GM21515 (cell line): ENCODE measurements around the gene BHLHA9.
A peak's percentile ranks its signal among the peaks of the same experiment; 100 is the strongest.
"Not testable (repeated sequence)": the region's sequence is repeated elsewhere in the genome, so short reads cannot be mapped to it uniquely, and the experiment has no call there.

Experiments used
- ATAC-seq: cut with Tn5 transposase; IDR thresholded peaks from one replicate; pipeline ENCODE4 v1.9.1; 2021; ENCODE audit not compliant: unreplicated experiment

The BHLHA9 gene

DNA sequence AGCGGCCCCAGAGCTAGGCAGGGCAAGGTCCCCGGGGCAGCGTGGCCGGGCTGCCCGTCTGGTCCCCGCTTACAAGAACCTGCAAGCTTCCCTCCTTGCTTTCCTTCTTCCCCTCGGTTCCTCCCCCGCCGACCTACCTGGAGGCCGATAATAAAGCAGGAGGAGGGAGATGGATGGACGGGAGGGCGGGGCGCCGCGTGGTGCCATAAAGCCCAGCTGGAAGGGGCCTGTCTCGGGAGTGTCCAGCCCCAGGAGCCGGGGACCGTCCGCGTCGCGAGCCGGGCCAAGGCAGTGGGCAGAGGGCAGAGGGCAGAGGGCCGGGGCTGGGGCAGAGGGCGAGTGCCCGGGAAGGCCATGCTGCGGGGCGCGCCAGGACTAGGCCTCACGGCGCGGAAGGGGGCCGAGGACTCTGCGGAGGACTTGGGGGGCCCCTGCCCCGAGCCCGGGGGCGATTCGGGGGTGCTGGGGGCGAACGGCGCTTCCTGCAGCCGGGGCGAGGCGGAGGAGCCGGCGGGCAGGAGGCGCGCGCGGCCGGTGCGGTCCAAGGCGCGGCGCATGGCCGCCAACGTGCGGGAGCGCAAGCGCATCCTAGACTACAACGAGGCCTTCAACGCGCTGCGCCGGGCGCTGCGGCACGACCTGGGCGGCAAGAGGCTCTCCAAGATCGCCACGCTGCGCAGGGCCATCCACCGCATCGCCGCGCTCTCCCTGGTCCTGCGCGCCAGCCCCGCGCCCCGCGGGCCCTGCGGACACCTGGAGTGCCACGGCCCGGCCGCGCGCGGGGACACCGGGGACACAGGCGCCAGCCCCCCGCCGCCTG is at the start of gene BHLHA9:
TSS of gene BHLHA9 (plus strand) at position 235 of the 820 bp plus-strand sequence. CDS start at position 355, 120 bp downstream.
- ATAC-seq, result no peak

DNA sequence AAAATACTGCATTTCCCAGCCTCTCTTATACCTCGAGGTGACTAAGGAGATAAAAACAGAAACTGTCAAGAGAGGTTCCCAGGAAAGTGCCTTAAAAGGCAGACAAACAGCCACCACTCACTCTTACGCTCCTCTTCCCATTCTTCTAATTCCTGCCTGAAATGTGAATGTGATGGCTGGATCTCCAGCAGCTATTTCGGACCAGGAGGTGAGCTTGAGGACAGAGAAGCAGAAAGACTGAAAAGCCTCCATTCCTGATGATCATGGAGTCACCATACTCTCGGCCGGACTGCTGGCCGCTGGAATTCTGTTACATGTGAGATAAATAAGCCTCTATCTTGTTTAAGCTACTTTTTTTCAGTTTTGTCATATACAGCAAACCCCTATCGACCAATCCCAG is 49.0 kb upstream of the BHLHA9 start:
- no peak for ATAC-seq

DNA sequence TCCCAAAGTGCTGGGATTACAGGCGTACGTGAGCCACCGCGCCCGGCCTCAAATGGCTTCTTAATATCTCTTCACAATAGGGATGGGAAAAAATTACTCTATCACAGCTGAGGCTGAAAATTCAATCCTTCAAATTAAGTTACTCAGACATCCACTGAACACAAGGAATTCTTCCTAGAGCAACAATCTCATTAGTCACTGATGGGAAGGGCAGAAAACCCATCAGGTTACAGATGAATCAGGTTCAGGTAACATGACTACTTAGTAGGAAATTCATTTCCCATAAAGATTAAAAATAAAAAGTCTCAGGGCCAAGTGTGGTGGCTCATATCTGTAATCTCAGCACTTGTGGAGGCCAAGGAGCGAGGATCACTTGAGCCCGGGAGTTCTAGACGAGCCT is 47.9 kb upstream of the BHLHA9 start:
- ATAC-seq, result no peak

DNA sequence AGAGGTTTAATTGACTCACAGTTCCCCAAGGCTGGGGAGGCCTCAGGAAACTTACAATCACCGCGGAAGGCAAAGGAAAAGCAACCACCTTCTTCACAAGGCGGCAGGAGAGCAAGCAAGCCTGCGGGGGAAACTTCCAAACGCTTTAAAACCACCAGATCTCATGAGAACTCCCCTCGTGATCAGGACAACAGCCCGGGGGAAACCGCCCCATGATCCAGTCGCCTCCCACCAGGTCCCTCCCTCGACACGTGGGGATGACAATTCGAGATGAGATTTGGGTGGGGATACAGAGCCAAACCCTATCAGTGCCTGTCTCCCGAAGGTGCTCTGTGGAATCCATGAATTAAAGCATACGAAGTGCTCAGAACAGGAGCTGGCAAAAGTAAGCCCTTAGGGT is 46.6 kb upstream of the BHLHA9 start:
- no peak for ATAC-seq

DNA sequence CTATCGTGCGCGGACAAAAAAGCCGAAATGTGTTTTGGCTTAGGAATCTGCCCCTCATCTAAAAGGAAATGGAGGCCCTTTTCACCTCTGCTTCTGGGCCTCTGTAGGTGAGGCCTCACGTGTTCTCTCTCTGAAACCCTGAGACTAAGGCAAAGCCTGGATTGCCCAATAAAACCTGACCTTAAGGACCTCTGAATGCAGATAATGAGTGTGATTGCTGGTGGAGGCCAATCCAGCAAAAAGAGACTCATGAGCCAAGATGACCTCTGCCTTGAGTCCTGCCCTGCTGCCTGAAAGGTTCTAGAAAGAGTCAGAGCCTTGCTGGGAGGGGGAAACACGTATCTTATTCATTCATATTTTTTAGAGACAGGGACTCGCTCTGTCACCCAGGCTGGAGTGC is 45.9 kb upstream of the BHLHA9 start:
- no peak for ATAC-seq

DNA sequence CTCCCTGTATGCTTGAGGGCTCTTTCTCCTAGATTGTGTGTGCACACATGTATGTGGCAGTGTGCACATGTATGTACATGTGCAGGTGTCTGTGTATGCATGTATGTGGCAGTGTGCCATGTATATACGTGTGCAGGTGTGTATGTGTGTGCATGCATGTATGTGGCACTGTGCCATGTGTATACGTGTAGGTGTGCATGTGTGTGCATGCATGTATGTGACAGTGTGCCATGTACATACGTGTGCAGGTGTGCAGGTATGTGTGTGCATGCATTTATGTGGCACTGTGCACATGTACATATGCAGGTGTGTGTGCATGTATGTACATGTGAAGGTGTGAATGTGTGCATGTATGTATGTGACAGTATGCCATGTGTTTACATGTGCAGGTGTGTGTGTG is 43.9 kb upstream of the BHLHA9 start:
- no peak for ATAC-seq

DNA sequence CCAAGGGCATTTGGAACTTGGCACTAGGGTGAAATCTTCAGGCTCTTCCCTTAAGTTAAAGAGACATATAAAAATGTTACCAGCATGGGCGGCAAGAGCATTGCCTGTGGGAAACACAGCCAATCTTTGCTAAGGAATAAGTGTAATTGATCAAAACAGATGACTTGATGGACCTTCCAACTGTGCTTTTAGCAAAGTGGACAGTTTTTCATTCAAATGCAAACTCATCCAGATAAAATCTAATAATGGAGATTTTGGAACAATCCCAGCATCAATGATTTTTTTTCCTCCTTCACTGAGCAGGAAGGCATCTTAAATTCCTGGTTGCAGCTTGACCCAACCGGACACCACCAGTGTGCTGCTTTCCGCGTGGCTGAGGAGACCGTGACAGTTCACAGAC is 42.9 kb upstream of the BHLHA9 start:
- no peak for ATAC-seq

DNA sequence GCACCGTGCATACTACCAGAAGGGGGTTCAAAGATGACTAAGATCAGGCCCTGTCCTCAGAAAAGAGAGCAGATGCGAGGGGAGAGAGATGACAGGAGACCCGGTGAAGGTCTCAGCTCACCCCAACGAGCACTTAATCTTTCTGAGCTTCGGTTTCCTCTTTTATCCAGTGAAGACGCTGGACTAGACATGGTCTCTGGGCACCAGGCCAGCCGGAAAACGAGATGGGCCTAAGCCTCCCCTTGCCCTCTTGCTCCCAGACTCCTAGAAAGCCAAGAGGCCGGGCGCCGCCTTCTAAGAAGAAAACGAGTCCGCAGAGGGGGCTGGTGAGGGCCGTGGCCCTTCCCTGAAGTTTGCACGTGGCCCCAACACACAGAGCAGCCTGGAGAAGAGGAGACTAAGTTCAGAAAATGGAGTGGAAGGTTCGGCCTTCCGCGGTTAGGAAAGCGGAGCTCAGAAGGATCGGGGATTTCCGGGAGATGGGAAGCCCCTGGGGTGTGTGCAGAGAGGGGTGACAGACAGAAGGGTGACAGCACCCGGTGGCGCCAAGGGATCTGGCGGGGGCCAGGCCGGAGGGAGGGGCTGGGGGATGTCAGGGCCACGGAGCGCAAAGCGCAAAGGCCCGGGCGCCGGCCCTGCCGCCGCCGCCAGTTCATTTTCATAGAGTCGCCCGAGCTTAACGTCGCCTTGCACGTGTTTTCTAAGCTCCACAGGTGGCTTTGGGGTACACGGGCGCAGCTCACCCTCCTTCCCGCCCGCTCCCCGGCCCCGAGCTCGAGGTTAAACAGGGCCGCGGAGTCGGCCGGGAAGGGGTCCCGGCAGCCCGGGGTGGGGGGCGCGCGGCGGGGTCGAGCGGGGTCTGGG is 42.1 kb upstream of the BHLHA9 start:
- ATAC-seq, result peak; percentile 33

DNA sequence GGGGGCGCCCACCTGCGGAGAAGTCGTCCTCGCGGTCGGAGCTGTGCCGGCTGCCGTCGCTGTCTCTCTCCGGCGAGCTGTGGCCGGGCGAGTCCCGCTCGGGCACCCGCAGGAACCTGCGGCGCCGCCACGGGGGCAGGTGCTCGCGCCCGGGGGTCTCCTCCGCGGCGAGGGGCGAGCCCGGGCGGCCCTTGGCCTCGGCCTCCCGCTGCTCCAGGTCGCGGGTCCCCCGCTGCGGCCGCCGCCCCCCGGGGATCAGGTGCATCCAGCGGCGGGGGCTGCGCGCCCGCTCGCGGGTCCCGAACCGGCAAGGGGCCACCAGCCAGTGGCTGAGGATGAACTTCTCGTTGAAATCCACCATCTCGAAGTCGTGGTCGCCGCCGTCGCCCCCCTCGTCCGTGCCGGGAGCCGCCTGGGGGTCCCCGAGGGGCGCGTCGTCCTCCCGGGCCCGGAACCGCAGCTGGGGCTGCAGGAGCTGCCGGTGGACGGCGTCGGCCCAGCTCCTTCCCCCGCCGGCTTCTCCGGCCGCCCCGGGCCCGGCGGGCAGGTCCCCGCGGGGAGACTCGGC is 41.4 kb upstream of the BHLHA9 start:
- peak; percentile 30 for ATAC-seq

DNA sequence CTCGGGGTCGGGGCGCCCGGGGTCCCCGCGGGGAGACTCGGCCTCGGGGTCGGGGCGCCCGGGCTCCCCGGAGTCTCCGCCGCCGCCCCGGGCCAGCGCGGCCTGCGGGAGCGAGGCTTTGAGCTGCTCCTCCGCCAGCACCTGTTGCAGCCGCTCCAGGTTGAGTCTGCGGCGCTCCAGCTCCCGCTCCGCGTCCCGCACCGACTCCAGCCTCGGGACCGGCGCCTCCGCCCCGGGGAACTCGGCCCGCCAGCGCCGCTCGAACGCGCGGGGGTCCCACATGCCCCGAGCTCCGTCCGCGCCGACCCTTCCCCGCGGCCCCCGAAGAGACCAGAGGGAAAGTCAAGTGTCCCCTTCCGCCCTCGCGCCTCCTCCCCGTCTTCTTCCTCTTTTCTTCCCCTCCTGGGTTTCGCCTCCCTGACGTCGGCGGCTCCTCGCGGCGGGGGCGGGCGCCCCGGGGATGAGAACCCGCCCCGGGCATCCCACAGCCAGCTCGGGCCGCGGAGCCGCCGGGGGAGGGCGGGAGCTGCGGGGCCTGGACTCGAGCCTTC is 40.8 kb upstream of the BHLHA9 start:
- peak; percentile 59 for ATAC-seq

DNA sequence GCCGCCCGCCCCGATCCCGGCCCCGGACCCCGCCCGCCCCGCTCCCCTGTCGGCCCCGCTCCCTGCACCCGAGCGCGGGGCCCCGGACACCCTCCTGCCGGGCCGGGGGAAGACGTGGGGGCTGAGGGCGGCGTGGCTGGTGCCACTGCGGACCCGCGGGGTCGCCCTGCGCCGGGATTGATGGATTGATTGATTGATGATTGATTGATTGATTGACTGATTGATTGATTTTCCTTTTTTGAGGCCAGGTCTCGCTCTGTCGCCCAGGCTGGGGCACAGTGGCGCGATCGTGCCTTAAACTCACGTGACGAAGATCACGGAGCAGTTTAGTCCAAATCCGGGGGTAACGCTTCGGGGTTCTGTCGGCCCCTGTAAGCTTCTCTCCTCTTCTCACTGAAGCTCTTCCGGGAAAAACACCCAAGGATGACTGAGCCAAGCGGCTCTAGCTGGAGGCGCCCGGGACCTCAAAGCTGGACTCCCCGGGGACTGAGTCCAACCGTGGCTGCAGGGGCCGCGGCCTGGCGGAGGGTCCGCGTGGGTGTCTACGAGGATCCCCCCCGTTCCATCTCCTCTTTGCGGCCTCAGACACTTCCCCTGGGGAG is 40.2 kb upstream of the BHLHA9 start:
- no peak for ATAC-seq

DNA sequence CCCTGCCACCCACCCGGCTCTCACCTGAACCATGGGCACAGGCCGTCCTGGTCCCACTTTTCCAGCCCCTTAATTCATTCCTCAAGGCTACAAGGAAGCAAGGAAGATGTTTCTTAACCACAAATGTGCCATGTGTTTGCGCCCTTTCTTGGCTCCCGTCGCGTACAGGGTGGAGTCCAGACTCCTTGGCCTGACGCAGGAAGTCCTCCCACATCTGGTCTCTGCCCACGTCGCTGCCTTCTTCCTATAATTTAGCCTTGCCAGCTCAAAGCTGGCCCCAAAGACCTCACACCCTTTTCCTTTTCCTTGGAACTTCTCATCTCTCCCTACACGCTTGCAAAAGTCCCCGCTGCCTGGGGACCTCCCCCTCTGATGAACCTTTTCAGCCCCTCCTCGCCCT is 38.8 kb upstream of the BHLHA9 start:
- ATAC-seq, result no peak

DNA sequence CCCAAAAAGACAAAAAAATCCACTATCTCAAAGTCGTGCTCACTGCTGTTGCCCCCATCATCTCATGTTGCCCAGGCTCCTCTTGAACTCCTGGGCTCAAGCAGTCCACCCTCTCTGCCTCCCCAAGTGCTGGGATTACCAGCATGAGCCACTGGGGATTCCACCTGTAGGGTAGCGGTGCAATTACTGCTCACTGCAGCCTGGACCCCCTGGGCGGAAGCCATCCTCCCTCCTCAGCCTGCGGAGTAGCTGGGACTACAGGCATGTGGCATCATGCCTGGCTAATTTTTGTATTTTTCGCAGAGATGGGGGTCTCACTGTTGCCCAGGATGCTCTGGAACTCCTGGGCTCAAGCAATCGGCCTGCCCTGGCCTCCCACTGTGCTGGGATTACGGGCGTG is 37.9 kb upstream of the BHLHA9 start:
- no peak for ATAC-seq

DNA sequence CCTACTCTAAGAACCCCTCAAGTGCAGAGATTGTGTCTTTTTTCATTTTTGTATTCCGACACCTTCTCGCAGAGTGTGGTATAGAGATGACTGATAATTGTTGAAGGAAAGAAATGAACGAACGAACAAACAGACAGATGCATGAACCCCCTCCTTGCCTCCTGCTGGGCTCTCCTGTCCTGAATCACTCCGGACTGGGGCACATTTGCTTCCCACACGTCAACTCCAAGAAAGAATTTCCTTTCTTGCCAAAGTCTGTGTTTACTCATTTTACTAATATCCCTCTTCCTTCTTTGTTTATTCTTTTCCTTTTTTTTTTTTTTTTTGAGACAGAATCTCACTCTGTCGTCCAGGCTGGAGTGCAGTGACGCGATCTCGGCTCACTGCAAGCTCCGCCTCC is 37.5 kb upstream of the BHLHA9 start:
- no peak for ATAC-seq

DNA sequence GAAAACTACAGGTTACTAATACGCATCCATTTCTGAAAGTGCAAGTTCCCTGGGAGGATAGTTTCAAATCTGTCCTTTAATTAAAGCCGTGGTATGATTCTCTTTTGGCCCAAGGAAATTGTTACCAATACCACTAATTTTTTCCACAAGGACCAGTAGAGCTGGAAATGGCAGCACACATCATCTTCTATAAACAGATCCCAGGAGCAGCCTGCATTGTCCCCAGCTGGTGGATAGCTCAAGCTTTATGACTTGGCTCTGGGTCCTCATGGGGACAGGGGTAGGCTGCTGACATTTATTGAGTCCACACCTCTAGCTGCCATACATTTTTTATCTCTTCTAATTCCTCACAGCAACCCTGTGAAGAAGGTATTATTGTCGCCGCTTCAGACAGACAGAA is 35.8 kb upstream of the BHLHA9 start:
- ATAC-seq, result no peak

DNA sequence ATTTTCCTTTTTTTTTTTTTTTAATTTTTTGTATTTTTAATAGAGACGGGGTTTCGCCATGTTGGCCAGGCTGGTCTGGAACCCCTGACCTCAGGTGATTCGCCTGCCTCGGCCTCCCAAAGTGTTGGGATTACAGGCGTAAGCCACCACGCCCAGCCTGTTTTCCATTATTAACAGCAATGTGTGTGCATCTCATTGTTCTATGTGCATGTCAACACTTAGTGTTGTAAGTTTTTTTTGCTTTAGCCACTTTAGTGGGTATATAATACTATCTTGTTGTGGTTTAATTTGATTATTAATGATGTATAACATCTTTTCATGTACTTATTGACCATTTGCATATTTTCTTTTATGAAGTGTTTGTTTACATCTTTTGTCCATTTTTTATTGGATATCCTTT is 32.8 kb upstream of the BHLHA9 start:
- ATAC-seq, result no peak

DNA sequence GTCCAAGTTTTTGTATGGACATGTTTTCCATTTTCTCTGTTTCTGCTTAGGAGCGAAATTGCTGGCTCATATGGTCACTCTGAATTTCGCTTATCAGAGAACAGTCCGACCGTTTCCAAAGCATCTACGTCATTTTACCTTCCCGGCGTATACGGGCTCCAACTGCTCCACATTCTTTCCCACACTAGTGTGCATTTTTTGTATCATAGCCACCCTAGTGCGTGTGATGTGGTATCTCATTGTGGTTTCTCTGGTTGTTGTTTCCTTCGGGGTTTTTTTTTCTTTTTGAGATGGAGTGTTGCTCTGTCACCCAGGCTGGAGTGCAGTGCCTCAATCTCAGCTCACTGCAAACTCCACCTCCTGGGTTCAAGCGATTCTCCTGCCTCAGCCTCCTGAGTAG is 31.0 kb upstream of the BHLHA9 start:
- ATAC-seq, result no peak

DNA sequence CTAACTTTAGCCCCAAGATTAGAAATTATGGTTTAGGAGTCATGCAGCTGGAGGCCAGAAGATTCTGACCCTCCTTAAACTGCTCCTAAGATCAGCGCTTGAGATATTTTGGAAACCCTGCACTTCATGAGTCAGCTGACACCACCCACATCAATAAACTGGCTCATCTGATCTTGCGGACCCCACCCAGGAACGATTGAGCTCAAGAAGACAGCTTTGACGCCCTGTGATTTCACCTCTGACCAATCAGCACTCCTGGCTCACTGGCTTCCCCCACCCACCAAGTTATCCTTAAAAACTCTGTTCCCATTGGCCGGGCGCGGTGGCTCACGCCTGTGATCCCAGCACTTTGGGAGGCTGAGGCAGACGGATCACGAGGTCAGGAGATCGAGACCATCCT is 29.8 kb upstream of the BHLHA9 start:
- not testable (repeated sequence) for ATAC-seq

DNA sequence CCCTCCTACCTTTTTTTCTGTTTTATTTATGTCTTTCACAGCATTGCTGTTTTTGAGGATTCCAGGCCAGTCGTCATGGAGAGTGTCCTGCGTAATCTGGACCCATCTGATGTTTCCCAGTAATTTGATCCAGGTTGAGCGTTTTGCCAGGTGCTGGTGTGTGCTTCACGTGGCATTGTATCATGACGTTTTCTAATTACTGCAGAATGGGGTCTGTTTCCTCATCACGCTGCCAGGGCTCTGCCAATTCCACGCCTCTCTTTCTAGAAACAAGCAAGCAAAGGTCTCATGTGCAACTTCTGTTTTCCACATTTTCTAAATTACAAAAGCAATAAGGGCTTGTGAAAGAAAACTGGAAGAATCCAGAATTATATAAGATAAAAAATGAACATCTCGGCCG is 28.3 kb upstream of the BHLHA9 start:
- no peak for ATAC-seq

DNA sequence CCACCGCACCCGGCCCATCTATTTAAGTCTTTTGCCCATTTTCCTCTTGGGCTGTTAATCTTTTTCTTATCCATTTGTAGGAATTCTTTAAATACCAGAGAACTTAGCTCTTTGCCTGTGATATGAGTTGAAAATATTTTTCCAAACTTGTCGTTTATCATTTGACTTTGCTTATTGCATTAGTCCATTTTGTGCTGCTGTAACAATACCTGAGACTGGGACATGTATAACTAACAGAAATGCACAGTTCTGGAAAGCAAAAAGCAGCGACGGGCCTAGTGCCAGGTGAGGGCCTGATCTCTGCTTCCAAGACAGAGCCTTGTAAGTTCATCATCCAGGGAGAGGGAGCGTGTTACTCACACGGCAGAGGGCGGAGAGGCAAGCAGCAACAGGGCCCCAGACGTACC is 25.6 kb upstream of the BHLHA9 start:
- ATAC-seq, result no peak
